Fibroblast of upper back skin (primary cell): Measurements from ENCODE around the gene TRPM4.

ENCODE experiments used
- DNase-seq: peaks from one replicate; pipeline ENCODE4 v3.0.0-alpha.2; 2013

Gene TRPM4

DNA sequence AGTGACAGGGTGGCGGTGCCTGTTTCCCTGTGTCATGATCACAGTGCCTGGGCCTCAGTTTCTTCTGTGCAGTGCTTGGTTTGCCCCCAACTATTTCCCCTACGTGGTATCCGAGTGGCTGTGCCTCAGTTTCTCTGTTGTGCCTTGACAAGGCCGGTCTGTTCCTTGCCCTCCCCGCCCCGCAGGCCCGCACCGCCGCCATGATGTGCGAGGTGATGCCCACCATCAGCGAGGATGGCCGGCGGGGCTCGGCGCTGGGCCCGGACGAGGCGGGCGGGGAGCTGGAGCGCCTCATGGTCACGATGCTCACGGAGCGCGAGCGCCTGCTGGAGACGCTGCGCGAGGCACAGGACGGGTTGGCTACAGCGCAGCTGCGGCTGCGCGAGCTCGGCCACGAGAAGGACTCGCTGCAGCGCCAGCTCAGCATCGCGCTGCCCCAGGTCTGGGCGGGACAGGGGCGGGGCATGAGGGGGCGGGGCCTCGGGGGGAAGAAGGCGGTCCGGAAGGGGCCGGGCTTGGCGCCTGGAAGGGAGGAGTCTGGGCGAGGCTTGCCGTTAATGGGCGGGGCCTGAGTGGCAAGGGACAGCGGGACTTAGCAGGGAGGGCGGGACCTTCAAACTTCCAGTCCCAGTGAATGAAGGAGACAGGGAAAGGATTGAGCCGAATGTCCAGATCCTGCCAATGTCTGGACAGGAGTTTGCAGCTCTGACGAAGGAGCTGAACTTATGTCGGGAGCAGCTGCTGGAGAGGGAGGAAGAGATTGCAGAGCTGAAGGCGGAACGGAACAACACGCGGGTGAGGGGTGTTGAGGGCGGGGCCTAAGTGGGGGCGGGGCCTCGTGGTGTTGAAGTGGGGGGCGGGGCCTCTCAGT lies 29.7 kb upstream of the TRPM4 start:
- DNase-seq, result peak; percentile 96

DNA sequence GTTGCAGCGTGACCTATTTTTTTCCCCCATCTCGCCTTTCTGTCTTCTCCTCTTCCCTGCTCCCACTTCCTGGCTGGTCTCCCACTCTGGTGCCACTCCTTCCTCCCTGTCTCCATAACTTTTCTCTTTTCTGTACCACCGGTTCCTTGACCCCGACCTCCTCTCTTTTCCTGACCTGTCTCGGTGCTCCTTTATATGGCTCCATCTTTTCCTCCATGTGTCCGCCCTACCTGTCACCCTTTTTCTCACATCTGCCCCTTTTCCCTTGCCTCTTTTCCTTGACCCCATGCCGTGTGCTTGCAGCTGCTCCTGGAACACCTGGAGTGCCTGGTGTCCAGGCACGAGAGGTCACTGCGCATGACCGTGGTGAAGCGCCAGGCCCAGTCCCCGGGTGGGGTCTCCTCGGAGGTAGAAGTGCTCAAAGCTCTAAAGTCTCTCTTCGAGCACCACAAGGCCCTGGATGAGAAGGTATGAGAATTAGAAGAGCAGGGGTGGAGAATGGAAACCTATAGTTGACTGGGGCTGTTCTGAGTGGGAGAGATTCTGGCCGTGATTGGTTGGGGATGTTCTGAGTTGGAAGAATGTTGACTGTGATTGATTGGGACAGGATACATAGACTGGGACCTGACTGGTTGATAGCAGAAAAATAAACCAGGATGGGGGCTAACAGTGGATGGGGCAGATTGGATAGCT lies 28.9 kb upstream of the TRPM4 start:
- no peak for DNase-seq

DNA sequence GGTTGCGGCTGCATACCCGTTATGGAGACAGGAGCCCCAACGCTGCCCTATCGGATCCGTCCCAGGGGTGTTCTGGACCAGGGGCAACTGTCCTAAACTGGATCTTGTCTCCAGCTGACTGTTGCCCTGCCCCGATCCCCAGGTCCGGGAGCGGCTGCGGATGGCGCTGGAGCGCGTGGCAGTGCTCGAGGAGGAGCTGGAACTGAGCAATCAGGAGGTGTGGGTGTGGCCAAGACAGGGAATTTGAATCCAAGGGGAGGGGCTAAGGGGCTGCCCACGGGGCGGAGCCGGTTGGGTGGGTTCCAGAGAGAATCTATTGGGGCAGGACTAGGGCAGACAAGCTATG lies 28.4 kb upstream of the TRPM4 start:
- DNase-seq, result no peak

DNA sequence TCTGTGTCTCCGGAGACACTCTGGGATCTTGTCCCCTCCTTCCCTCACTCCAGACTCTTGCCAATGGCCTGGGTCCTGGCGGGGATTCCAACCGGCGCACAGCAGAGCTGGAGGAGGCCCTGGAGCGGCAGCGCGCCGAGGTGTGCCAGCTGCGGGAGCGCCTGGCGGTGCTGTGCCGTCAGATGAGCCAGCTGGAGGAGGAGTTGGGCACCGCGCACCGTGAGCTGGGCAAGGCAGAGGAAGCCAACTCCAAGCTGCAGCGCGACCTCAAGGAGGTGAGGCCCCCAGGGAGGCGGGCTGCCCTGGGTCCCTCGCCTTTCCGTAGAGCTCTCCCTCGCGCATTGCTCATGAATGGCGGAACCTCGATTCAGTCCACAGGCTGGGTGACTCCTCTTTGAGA lies 27.3 kb upstream of the TRPM4 start:
- DNase-seq, result no peak

DNA sequence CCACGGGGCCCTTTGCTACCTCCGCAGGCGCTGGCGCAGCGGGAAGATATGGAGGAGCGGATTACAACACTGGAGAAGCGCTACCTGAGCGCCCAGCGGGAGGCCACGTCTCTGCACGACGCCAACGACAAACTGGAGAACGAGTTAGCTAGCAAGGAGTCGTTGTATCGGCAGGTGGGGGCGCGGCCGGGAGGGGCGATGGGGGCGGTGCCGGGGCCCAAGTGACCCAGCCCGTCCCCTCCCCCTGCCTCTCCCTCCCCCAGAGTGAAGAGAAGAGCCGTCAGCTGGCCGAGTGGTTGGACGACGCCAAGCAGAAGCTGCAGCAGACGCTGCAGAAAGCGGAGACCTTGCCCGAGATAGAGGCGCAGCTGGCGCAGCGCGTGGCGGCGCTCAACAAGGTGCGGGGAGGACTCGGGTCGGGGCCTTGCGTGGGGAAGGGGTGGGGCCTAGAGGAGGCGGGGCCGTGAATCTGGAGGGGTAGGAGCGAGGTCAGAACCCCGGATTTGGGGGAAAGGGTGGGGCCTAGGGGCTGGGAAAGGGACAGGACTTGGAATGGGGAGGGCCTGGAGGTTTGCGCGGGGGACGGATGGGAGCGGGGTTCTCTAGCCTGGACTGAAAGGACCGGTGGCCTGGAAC lies 24.5 kb upstream of the TRPM4 start:
- DNase-seq, result no peak

DNA sequence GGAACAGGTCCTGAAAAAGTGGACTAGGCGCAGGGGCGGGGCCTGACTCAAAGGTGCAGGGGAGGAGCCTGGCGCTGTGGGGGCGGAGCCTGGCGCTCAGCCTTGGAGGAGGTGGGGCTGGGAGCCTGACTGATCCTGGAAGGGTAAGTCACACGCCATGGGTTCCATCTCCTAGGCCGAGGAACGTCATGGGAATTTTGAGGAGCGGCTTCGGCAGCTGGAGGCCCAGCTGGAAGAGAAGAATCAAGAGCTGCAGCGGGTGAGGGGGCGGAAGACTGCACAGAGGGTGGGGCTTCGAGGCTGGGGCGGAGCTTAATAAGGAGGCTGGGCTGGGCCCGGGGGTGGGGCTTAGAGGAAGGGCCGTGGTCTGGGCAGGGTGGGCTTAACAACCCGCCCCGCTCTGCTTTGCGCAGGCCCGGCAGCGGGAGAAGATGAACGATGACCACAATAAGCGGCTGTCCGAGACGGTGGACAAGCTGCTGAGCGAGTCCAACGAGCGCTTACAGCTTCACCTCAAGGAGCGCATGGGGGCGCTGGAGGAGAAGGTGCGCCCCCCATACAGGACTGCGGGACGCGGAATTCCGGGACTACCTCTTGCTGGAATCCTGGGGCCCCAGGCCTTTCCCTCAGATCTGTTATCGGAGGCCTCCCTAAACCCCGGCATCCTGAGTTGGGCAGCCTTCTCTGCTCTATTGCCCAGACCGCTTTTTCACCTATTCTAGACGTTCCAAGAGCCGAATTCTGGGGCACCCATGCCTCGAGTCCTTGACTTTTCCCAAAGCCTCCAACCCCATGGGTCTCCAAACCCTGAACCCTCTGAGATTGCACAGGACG lies 23.8 kb upstream of the TRPM4 start:
- DNase-seq, result peak; percentile 48

DNA sequence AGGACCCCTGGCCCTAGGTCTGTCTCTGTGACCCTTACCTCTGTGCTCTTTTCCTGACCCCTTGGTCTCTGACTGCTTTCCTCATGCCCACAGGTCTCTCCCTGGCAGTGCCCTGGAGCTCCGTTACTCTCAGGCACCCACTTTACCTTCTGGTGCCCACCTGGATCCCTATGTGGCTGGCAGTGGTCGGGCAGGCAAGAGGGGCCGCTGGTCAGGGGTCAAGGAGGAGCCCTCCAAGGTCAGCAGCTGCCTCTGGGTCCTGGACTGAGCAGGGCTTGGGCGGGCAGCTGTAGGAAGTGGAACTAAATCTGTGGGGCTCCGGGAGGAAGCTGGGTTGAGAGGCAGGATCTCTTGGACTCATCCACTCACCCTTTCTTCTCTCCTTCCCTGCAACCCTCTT lies 21.9 kb upstream of the TRPM4 start:
- no peak for DNase-seq

DNA sequence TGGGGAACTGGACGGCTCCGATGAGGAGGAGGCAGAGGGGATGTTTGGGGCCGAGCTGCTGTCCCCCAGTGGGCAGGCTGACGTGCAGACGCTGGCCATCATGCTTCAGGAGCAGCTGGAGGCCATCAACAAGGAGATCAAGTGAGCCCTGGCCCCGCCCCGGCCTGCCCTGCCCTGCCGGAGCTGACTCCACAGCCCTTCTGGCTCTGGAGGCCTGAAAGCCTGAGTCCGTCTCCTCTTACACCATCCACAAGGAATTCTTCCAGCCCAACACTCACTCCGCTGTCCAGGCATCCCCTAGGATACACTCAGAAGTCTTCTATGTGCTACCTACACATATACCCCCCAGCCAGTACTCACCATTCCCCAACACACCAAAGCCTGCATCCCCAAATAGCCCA lies 20.8 kb upstream of the TRPM4 start:
- no peak for DNase-seq

DNA sequence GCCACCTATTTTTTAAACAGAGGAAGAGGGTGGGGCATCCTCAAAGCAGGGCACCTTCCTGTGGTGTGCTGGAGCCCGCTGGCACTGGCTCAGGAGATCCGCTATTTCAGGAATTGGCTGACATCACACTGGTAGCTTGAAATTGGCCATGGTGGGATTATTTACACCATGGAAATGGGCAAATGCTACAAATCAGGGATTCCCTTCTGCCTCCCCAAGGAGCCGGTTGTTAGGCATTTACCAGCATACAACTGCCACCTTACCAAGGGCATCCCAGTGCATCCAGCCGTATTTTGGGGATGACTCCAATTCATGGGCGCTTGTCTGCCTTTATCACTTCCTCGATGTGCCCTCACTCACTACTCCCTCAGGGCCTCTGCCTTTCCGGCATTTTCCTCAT lies 16.6 kb upstream of the TRPM4 start:
- no peak for DNase-seq

DNA sequence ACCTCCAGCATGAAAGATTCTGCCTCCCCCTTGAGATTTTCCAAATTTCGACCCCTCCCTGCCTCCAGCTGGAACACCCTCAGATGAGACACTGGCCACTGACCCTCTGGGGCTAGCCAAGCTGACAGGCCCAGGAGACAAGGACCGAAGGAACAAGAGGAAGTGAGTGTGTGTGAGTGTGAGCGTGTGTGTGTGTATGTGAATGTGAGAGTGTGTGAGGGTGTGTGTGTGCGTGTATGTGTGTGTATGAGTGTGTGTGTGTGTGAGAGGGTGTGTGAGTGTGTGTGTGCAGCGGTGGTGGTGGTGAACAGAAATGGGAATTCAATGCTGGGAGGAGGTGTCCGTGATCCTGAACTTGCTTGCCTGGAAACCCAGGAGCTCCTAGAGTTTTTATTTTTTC lies 16.2 kb upstream of the TRPM4 start:
- no peak for DNase-seq

DNA sequence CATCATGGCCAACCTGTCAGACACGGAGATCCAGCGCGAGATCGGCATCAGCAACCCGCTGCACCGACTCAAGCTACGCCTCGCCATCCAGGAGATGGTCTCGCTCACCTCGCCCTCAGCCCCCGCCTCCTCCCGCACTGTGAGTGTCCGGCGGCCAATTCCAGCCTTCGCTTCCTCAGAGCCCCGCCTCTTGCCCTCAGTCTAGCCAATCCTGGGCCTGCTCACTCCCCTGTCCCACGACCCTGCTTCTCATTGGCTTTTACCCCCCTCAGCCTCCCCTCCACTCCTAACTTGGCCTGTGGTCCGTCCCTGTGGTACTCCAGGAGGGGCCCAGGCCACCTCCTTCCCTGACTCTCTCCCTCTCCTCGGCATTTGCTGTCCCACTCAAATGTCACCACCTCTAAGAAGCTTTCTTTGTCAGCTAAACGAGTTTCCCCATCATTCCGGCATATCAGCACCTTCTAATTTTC lies 14.7 kb upstream of the TRPM4 start:
- DNase-seq, result peak; percentile 93

DNA sequence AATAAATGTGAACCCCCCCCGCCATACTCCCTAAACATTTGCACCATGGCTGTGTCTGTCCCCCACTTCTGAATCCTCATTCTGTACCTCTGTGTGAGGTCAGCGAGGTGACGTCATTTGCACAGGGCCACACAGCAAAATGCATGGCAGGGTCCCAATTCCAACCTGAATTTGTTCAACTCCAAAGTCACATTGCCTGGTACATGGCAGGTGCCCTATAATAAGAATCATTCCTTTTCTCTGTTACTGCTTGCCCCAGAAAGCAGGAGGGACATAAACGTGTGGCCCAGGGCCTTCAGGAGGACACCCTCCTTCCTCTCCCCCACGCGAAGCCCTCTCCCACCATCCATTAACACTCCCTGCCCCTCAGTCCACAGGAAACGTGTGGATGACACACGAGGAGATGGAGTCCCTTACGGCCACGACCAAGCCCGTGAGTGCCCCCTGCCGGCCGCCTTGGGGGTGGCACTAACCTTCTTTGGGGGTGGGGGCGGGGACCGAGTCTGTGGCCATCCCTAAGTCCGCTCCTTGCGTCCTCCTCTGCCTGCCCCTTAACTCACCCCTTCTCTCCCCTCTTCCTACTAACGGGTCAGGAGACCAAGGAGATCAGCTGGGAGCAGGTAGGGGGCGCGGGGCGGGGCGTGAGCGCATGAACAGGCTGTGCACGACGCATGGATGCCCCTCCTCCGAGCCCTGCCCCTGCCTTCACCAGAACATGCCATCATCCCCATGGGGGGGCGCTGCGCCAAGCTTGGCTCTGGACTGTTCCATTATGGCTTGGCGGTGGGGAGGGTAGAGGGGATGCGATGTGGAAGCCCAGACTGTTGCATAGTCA lies 11.8 kb upstream of the TRPM4 start:
- DNase-seq, result peak; percentile 73

DNA sequence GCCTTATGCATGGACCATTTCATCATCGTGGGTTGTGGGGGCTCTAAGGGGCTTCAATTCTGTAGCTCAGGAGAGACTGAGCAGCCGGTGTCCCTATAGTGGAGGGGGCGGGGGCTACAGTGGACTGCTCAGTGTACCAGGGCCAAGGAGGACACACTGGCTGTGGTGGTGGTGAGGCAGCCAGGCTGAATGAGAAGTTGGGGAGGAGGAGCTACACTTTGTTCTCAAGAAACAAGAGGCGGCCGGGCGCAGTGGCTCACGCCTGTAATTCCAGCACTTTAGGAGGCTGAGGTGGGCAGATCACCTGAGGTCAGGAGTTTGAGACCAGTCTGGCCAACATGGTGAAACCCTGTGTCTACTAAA lies 11.2 kb upstream of the TRPM4 start:
- peak; percentile 31 for DNase-seq

DNA sequence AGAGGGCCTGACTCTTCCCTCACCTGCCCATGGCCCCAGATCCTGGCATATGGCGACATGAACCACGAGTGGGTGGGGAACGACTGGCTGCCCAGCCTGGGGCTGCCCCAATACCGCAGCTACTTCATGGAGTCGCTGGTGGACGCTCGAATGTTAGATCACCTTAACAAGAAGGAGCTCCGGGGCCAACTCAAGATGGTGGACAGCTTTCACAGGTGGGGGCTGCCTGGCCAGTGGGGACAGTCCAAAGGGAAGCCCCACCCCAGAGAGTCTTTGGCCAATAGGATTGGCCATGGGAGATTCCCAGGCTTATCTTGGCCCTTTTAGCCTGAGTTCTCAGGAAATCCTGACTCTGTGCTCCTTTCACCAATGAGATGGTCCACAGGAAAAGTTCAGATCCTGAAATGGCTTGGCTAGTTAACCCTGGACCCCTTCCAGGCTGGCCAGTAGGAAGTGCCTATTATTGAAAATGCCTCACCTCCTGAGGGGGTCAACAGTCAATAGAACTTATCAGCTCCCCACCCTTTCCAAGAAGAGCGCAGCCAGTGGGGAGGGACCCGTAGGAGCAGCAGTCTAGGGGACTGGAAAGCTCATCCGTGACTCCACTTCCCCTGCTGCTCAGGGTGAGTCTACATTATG lies 9.4 kb upstream of the TRPM4 start:
- DNase-seq, result no peak

DNA sequence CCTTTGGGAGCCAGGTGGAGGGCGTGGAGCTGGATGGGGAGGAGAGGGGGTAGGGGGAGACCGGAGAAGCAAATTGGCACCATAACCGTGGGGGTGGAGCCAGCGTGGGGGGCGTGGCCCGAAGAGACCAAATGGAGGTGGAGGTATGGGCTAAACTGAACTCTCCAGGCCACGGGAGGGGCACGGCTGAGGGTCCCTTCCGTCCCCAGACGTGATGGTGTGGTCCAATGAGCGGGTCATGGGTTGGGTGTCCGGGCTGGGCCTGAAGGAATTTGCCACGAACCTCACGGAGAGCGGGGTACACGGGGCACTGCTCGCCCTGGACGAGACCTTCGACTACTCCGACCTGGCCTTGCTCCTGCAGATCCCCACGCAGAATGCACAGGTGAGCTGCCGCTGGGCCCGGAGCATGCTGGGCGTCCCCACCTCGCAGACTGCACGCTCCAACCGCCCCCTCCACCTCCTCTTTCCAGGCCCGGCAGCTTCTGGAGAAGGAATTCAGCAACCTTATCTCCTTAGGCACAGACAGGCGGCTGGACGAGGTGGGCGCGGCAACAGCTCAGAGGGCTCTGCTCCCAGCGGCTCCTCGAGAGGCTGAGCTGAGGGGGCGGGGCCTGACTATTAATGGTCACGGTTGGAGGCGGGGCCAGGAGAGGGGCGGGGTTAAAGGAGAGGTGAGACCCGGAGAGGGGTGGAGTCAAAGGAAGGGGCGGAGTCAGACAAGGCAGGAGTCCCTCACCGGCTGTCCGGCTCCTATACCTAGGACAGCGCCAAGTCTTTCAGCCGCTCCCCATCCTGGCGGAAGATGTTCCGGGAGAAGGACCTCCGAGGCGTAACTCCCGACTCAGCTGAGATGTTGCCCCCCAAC lies 8.6 kb upstream of the TRPM4 start:
- peak; percentile 95 for DNase-seq

DNA sequence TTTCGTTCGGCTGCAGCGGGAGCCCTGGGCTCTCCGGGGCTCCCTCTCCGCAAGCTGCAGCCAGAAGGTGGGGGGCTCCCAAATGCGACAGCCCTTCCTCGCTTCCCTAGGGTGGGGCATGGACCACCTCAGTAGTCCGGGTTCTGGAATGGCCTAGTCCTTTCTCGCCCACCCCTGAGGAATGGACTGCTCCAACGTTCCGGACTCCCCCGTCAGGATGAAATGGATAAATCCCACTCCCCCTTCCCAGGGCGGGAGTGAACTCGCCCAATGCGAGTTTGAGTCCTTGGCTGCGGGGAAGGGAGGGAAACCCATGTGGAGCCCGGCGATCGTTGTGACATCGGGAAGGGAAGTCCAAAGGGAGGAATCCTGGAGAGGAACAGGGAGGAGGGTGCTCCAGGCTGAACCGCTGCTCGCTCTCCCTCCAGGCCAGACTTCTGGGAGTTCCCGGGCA lies 7.9 kb upstream of the TRPM4 start:
- peak; percentile 86 for DNase-seq

DNA sequence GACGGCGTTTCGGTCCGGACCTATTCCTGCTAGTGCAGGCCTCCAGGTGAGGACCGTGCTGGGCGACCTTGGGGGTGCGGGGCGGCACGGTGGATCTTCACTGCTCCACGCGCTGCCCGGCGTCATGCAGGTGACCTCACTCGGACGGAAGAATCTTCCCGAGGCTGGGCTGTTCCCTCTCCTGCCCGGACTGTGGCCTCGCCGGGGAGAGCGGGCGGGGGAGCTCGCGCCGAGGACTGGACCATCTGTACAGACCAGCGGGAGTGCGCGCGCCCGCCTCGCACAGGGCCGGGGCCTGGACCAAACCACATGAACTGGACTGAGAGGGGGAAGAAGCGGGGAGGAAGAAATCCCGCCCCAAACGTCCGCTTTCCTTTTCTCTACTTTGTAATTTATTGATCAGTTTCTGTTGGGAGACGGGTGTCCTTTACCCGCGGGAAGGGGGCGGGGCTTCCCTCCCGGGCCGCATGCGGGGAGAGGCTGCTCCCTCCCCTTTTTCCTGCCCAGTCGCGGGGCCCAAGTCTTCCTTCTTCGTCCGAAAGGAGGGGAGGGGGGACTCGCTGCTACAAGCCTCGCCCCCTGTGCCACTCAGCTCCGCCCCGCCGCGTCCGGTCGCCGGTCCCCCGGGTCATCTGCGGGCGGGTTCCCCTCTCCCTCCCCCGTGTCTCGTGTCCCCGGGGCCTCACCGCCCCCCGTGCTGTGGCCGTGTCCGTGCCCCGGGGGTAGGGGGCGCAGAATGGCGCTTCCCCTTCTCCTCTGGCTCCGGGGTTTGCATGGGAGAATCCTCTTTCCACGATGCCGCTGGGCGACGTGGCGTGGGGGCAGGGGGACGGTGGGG lies 7.3 kb upstream of the TRPM4 start:
- peak; percentile 80 for DNase-seq

DNA sequence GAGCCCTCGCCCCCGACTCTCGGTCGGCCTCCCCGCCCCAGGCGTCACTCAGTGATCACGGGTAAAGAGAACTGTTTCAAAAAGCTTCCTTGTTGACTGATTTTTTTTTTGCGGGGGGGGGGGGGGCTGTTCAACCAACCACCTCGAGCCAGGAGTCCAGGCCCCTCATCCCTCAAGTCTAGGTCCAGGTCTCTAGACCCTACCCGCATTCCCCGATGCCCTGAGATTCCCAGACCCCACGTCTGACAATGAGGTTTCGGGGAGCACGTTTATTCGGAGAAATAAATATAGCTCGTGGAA lies 6.7 kb upstream of the TRPM4 start:
- no peak for DNase-seq

DNA sequence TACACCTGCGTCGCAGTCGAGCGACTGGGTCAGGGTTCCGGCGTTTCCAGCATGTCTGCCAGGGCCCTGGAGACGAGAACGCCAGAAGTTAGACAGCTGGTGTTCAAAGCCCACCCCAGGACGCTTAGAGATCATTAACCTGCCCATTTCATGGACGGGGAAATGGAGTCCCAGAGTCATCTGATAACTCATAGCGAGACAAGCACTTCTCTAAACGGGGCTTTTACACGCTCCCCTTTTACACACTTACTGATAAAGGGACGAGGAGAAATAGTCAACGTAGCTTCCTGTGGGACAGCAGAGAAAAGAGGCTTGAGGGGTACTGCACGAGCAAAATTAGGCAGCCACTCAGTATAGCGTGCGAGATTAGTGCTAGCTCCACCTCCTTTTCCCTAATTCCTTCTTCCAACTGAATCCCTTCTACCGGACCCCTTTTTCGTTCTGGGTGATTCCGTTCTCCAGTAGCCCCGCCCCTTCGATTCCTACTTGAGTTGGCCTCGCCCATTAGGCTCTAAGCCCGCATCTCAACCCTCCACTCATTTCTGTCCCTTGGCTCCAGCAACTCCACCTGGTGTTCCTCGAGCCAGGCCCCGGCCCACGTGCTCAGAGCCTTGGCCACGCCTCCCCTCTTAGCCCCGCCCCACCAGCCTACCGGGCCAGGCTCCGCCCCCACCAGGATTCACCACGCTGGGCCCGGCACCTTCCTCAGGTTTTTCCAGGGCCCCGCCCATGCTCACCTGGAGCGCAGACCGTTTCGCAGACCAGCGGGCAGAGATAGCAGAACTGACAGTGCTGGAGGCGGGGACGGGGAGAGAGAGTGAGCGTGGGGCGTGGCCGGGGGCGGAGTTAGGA lies 6.1 kb upstream of the TRPM4 start:
- DNase-seq, result peak; percentile 23
